ENCODE results near the gene ARHGAP42.
A peak's percentile ranks its signal among the peaks of the same experiment; 100 is the strongest.

ARHGAP42 gene

DNA sequence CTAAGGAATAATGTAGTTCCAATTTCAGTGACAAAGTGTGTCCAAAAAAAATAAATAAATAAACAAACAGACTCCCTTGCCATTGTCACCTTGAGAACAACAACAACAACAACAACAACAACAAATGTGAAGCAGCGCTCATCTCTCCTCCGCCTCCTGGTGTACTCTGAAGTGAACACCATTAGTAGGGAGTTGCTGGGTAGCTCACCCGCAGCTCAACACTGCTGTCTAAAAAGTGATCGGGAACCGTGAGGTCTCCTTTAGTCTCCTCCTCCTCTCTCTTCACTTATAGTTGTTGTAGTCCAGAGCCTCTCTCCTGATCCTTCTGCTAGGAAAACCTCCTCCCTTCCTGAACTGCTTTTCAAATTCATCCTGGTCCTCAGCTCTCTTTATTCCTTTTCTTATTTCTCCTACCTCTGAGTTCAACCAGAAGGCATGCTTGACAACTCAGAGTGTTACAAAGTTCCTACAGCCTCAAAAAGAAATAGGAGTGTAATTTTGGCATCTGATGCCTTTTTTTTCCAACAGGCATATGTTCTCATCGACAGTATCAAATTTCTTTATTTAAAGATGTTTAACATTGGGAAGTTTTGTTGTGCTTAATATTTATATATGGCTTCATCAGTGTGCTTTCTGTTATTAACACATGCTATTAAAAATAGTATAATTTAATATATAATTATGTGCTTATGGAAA is 227.5 kb downstream of the ARHGAP42 start:
- no peaks in the 10 kb centered on the region for H3K9me3 Mint-ChIP-seq
- peaks cover 25% of the 10 kb centered on the region for H3K4me1 Mint-ChIP-seq
- no peak overlapping the region for H3K4me3 Mint-ChIP-seq
- no peaks in the 10 kb centered on the region for H3K27me3 Mint-ChIP-seq (ENCODE audit: low read depth)
- H3K36me3 Mint-ChIP-seq (ENCODE audit: low read depth) = peaks cover 10% of the 10 kb centered on the region
- TF ChIP-seq, protein P1, sequence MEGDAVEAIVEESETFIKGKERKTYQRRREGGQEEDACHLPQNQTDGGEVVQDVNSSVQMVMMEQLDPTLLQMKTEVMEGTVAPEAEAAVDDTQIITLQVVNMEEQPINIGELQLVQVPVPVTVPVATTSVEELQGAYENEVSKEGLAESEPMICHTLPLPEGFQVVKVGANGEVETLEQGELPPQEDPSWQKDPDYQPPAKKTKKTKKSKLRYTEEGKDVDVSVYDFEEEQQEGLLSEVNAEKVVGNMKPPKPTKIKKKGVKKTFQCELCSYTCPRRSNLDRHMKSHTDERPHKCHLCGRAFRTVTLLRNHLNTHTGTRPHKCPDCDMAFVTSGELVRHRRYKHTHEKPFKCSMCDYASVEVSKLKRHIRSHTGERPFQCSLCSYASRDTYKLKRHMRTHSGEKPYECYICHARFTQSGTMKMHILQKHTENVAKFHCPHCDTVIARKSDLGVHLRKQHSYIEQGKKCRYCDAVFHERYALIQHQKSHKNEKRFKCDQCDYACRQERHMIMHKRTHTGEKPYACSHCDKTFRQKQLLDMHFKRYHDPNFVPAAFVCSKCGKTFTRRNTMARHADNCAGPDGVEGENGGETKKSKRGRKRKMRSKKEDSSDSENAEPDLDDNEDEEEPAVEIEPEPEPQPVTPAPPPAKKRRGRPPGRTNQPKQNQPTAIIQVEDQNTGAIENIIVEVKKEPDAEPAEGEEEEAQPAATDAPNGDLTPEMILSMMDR (IDR thresholded peaks at IDR 0.05; ENCODE audit: unreplicated experiment in 3 of 3) = no peak
- no peak overlapping the region for H3K27ac Mint-ChIP-seq

DNA sequence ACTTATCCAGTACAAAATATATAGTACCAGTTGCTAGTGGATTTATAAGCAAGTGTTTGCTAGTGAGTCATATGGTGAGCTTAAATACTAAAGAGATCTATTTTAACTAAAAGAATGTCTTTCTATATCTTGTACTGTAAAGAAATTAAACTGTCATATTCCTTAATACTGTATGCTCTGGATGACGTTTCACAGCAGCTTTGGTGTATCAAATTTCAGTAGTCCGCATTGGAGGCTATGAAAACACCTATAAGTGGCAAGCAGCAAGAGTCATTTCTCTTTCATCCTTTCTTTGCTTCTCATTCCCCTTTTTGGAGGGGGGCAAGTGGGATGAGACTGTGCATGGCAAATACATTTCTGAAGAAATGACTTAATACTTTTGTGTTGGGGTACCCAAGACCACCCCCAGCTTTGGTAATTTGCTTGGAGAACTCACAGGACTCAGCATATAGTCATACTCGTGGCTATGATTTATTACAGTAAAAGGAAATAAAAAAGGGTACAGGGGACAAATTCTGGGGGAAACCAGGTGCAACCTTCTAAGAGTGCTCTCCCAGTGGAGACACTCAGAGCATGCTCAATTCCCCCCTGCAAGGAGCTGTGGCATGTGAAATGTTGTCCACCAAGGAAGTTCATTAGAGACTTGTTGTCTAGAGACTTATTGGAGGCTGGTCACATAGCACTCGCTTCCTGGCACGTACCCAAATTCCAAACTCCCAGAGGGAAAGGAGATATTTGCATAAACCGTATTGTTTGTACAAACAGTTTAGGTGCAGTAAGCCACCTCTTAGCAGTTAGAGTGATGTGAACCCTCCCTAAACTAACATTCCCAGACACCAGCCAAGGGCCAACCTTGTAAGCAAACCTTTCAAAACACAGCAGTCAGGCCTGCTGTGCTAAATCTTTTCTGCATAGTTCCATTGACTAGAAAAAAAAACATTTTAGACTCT is 231.7 kb downstream of the ARHGAP42 start:
- Mint-ChIP-seq H3K9me3 (no peaks in the 10 kb centered on the region), H3K4me3 (no peak overlapping the region), H3K36me3 (ENCODE audit: low read depth) (peaks cover 7% of the 10 kb centered on the region), H3K27ac (peak overlapping the region in 1 of 3 experiments; percentile 26), H3K27me3 (ENCODE audit: low read depth) (no peaks in the 10 kb centered on the region), H3K4me1 (peaks cover 26% of the 10 kb centered on the region)
- TF ChIP-seq, protein P1 (IDR thresholded peaks at IDR 0.05; ENCODE audit: unreplicated experiment in 3 of 3) = no peak

DNA sequence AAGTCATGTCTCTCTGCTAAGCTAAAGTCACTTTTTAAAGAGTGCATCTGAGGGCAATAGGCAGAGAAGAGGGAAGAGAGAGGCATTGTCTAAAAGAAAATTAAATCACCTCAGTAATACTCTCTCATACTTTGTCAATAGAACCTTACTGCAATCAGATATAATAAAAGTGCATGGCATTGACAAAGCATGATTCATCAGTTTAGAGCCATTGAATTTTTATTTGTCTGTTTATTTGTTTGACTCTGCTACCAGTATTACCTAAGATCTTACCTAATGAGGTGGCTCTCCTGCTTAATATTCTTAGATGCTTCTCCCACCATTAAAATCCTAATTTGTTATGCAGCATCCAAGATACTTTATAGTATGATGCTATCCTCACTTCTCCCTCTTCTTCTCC is 233.5 kb downstream of the ARHGAP42 start:
- H3K36me3 Mint-ChIP-seq (ENCODE audit: low read depth) = no peaks in the 10 kb centered on the region
- H3K4me1 Mint-ChIP-seq = peaks cover 21% of the 10 kb centered on the region
- no peak overlapping the region for H3K4me3 Mint-ChIP-seq
- TF ChIP-seq, protein P1 (IDR thresholded peaks at IDR 0.05; ENCODE audit: unreplicated experiment in 3 of 3) = no peak
- H3K27ac Mint-ChIP-seq = no peak overlapping the region
- H3K27me3 Mint-ChIP-seq (ENCODE audit: low read depth) = no peaks in the 10 kb centered on the region
- no peaks in the 10 kb centered on the region for H3K9me3 Mint-ChIP-seq

DNA sequence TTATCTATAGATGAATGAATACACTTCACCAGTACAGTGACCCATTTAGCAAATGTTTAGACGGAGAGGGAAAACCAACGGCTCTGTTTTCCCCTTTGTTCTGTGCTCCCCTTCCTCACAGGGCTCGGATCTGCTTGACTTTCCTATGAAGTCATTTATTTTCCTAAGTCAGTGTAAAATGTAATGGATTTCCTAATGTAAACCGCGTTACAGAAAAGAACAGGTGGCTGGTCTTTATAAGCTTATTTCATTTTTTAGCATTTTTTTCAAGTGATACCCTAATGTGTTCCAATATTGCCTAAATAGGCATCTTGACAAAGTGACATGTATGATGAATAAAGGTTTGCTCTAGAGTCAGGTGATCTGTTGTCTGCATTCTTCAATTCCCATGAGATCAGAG is 235.0 kb downstream of the ARHGAP42 start:
- H3K9me3 Mint-ChIP-seq = no peaks in the 10 kb centered on the region
- TF ChIP-seq, protein P1 (IDR thresholded peaks at IDR 0.05; ENCODE audit: unreplicated experiment in 3 of 3) = no peak
- no peak overlapping the region for H3K4me3 Mint-ChIP-seq
- peaks cover 21% of the 10 kb centered on the region for H3K4me1 Mint-ChIP-seq
- no peaks in the 10 kb centered on the region for H3K36me3 Mint-ChIP-seq (ENCODE audit: low read depth)
- no peaks in the 10 kb centered on the region for H3K27me3 Mint-ChIP-seq (ENCODE audit: low read depth)
- no peak overlapping the region for H3K27ac Mint-ChIP-seq

DNA sequence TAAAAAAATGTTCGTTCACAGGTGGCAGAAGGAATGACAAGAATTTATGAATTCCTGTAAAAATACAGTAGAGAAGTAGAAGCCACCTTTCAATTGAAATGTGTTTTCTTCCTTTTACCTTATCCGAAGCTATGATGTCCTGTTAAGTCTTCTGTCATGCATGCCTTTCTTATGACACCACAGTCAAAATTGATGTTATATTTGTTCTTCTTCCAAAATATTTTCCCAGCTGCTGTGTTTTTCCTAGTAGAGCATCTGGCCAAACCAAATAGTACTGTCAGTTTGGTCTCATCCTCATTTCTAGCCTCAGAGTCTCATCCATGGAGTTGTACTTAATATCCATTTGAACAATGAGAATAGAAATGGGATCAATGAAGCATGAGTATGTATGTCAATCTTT is 236.5 kb downstream of the ARHGAP42 start:
- TF ChIP-seq, protein P1 (IDR thresholded peaks at IDR 0.05; ENCODE audit: unreplicated experiment in 3 of 3) = no peak
- H3K27ac Mint-ChIP-seq = peak overlapping the region in 1 of 3 experiments; percentile 3
- H3K9me3 Mint-ChIP-seq = no peaks in the 10 kb centered on the region
- H3K36me3 Mint-ChIP-seq (ENCODE audit: low read depth) = peaks cover 3% of the 10 kb centered on the region
- H3K4me3 Mint-ChIP-seq = no peak overlapping the region
- peaks cover 15% of the 10 kb centered on the region for H3K4me1 Mint-ChIP-seq
- no peaks in the 10 kb centered on the region for H3K27me3 Mint-ChIP-seq (ENCODE audit: low read depth)

Data from nephron (organoid).